SHP77 (cell line): ENCODE measurements around the gene KCTD13.
A peak's percentile ranks its signal among the peaks of the same experiment; 100 is the strongest.
"Not testable (repeated sequence)": the region's sequence is repeated elsewhere in the genome, so short reads cannot be mapped to it uniquely, and the experiment has no call there.

Experiments used
- DNase-seq, 2 experiments: peaks; one replicate each; lab custom pipeline; 2025; lab: John Stamatoyannopoulos, UW

The KCTD13 gene

DNA sequence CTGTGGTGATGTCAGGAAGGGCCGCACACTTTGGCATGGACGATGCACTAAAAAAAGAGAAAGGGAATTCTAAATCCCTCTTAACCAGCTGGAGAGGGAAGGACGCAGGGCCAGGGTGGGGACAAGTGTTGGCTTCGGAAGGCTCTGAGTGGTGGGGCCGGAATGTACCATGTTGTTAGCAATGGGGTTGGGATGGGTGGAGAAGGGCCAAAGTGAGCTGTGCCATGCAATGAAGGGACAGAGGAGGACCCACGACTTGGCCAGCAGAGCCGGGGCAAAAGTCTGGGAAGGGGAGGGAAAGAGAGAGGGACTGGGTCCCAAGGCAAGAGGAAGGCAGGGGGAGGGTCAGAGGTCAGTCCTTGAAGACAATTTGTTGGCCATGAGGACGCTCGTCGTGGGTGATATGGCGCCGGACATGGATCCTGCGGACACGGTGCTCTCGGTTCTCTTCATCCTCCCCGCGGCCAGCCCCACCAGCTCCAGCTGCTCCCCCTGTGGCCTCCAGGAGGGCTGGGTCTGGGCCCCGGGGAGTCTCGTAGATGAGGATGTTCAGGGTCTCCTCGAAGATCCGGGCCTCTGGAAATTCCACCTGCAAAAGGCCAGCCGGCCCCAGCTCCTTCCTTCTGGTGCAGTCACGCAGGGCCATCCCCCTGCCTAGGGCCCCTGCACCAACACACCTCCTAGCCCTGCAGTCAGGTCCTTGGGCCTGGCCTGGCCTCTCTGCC, 19.3 kb downstream of the KCTD13 start:
- no peak for DNase-seq

GRCh38 chr16:29905668-29906067, 20.4 kb downstream of the KCTD13 start:
- no peak for DNase-seq

- no peak for DNase-seq
These were observed 21.1 kb downstream of the KCTD13 start for GRCh38 chr16:29904947-29905346.

GRCh38 chr16:29903590-29903989, 22.4 kb downstream of the KCTD13 start:
- DNase-seq = no peak

- DNase-seq = no peak
These were observed 24.4 kb downstream of the KCTD13 start for GRCh38 chr16:29901607-29901945.

DNA sequence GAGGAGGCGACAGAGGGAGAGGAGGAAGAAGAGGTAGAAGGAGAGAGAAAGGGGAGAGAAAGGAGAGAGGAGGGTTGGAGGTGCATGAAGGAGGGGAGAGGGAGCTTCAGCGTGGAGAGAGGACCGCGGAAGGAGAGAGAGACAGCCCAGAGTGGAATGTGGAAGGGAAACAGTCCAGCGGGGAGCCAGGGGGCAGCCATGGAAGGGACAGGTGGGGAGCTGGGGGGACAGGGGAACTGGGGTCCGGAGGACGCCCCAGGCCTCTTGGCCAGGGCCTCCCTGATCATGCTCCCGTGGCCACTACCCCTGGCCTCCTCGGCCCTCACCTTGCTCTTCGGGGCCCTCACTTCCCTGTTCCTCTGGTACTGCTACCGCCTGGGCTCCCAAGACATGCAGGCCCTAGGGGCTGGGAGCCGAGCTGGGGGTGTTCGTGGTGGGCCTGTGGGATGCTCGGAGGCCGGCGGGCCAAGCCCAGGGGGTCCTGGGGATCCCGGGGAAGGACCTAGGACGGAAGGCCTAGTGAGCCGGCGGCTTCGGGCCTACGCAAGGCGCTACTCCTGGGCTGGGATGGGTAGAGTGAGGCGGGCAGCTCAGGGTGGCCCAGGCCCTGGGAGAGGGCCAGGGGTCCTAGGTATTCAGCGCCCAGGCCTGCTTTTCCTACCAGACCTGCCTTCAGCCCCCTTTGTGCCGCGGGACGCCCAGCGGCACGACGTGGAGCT, 25.0 kb downstream of the KCTD13 start:
- DNase-seq = no peak

DNA sequence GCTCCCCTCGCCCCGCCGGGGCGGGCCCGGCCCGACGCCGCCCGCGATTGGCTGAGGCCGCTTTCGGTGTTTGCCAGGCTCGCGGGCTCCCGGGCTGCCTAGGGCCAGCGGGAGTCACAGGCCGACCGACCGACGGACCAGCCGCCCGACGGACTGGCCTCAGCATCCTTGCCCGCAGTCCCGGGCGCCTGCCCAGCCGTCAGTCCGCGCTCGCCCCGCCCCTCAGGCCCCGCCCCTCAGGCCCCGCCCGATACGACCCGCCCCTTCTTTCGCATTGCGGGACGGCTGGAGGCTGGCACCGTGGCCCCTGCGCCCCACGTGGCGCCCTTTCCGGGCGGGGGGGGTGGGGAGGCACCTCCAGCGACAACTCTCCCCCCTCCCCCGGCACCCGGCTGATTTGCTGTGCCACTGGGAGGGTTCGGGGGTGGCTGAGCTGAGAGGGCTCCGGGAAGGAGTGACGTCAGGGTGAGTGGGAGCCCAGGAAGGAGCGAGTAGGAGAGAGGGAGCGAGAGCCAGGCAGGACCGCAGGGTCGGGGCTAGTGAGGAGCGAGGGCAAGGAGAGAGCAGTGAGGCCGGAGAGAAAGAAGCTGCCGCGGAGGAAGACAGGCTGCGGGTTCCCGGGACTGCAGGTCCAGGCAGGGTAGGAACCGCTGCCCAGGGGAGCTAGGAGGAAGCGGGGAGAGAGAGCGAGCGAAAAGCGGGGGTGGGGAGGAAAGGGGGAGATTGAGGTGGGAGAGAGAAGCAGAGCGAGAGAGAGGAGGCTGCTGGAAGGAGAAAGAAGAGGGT, 25.7 kb downstream of the KCTD13 start, which contains the start of gene ASPHD1:
Gene ASPHD1, plus strand, starts transcription at position 387 of the 786 bp plus-strand sequence. CDS start 484 bp downstream, outside the sequence.
- DNase-seq = peak; percentile 92 to 96

- peak; percentile 96 to 99 for DNase-seq
These were observed 26.4 kb downstream of the KCTD13 start, which contains the start of gene SEZ6L2 for GRCh38 chr16:29899516-29900101. Gene SEZ6L2, minus strand, starts transcription at chr16:29899550. Its CDS starts 531 bp downstream, at chr16:29899019.

DNA sequence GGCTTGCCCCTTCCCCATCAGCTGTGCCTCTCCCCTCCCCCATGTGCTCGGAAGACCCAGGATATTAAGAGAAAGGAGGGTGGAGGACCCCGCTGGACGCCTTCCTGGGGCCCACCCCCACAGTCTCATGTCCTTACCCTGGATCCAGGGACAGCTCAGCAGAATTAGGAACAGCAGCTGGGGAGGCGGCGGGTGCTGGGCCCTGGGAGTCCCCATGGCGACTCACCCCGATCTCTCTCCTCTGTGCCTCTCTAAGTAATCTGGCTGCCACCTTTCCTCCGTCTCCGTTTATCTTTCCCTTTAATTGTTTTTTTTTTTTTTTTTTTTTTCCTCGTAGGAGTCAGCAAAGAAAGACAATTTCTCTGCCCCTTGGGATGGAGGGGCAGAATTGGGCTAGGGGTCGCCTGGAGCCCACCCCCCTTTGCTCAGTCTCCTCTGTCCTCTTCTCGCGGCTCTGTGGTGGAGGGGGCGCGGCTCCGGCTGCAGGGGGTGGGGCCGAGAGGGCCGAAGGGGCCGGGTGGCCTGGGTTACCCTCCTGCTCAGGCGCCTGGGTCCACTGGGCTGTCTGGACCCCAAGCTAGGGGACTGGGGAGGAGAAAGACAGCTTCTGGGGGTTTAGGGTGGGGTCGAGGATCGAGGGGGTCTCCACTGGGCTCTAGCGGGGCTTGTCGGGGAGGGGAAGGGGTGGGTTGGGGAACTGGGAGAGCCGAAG, 27.1 kb downstream of the KCTD13 start:
- DNase-seq = peak; percentile 72 to 81

- DNase-seq = no peak
These were observed 27.8 kb downstream of the KCTD13 start for GRCh38 chr16:29898135-29898803.

GRCh38 chr16:29897333-29897732, 28.7 kb downstream of the KCTD13 start:
- no peak for DNase-seq

DNA sequence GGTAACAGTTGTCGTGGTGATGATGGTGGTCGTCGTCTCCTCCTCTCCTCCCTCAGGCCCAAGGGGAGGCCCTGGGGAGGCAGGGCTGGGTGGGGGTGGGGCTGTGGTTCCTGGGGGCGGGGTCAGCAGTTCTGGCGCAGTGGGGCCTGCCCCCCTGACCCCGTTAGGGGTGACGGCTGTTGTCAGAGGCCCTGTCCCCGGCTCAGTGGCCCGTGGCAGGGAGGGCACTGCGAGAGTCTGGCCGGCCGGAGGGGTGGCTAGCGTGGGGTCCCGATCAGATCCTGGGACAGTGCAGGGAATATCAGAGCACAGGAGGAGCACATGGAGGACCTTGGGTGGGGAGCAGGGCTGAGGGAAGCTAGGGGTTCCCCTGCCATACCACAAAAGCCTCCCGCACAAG, 29.2 kb downstream of the KCTD13 start:
- no peak for DNase-seq

- DNase-seq = no peak
These were observed 31.7 kb downstream of the KCTD13 start for GRCh38 chr16:29894352-29894751.

- DNase-seq = no peak
These were observed 32.5 kb downstream of the KCTD13 start for GRCh38 chr16:29893553-29893952.

- DNase-seq = no peak
These were observed 33.6 kb downstream of the KCTD13 start for GRCh38 chr16:29892458-29892813.

DNA sequence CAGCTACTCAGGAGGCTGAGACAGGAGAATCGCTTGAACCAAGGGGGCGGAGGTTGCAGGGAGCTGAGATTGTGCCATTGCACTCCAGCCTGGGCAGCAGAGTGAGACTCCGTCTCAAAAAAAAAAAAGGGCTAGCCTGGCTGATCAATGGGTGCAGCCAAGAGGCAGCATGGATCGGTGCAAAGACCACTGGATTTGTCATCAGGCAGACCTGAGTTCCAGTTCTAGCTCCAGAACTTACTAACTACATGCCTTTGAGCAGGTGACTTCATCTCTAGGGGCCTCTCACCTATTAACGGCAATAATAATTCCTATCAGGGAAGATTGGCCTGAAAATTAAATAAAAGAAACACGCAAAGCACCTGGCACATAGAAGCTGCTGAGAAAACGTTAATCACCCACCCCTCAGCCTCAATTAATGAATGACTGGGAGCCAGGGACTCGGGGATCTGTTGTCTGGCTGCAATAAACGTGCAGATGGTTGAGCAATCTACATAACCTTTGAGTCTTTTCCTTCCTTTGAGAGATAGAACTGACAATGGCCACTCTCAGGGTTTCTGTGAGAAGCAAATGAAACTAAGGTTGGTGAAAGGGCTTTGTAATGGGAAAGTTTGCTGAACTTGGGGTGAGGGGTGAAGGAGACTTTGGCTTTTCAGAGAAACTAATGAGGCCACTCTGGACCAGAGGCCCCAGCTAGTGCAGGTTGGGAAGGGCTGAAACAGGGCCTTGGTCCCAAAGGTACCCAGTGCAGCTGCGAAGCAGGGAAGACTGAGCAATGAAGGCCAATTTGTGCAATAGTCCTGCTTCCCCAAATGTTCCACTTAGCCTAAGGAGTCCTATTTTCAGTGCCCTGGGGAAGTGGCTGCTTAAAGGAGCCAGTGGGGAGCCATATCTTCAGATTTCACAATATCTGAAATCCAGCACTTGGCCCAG, 34.2 kb downstream of the KCTD13 start:
- no peak for DNase-seq

DNA sequence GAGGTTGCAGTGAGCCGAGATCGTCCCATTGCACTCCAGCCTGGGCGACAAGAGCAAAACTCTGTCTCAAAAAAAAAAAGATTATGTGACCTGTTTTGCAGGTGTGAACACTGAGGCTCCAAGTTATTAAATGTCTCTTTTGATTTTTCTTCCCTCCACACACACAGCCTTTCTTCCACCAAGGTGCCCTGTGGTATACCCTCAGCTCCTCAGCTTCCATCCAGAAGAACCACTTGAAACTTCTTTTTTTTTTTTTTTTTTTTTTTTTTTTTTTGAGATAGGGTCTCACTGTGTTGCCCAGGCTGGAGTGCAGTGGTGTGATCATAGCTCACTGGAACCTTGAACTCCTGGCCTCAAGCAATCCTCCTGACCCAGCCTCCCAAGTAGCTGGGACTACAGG, 36.7 kb downstream of the KCTD13 start:
- not testable (repeated sequence) for DNase-seq

GRCh38 chr16:29883987-29884386, 42.0 kb downstream of the KCTD13 start:
- DNase-seq = no peak

DNA sequence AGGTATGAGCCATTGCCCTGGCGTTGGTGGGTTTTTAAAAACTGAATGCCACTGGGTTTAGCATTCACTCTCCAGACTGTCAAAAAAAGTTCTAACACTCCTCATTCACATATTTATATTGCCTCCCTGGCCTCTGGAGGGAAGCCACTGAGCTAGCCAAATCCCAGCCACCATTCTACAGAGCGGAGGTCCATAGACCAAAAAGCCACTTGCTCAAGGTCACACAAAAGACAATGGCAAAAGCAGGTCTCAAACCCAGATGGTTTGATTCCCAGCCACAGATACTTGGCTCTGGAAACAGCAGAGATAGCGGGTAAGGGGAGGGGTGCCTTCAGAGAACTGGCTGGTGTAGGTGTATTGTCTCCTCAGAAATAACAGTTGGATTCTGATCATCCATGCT, 45.0 kb downstream of the KCTD13 start:
- no peak for DNase-seq

DNA sequence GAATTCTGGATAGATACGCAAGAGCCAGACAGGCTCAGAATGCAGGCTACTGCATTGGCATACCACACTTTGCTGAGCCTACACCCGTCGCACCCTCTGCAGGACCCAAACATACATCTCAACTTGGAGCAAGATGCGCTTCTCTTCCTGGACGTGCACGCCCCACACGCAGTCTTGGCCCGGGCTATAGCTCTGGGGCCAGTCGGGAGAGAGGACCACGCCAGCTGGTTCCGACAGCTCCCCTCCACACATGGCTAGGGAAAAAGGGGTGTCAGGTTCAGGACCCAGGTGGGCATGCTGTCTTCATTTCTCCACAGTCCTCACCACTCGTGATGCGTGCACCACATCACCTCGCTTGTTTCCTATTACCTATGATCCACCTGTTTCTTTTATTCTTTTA, 47.9 kb downstream of the KCTD13 start:
- DNase-seq = no peak
